ENCODE measurements around the gene TIGD3.

DNA sequence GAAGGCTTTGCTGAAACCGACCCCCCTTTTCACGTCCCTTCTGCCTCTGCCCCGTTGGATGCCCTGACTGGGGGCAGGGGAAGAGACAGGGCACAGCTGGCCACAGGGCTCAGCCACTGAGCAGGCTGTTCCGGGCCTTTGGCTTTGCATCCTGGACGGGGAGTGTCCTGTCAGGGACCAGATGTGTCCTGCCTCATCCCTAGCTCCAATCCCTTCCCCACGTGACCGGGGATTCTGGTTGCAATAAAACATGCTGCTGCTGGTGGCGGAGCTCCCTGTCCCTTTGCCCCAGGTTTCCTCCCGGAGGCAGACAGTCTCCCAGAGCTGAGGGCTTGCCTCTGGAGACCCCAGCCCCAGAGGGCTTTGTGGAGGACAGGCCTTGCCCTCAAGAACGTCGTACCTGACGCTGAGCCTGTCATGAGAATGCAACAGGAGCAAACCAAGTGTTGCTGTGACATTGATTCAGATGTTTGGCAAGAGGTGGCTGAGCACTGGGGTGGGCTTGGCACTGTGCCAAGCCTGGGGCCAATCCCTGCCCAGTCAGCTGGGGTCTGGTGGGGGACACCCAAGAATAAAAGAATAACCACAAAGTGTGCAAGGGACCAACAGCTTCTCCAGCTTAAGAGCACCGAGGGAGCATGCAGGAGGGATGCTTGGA is 32.6 kb upstream of the TIGD3 start:
- TF ChIP-seq YY1 (IDR thresholded peaks at IDR 0.05; ENCODE audit: insufficient read depth, insufficient read length) (no peak), ZNF274 (IDR thresholded peaks at IDR 0.05; ENCODE audit: low read depth, low read length) (no peak), SUZ12 (IDR thresholded peaks at IDR 0.05; ENCODE audit: extremely low read depth, insufficient read depth, insufficient read length) (no peak)
